Fibroblast of the aortic adventitia (primary cell): Measurements from ENCODE around the gene UQCRC2. TPM values are rescaled to one million over a fixed set of nuclear protein-coding genes. Genes with fewer than 3 reads are reported as not detected.
A peak's percentile ranks its signal among the peaks of the same experiment; 100 is the strongest.

ENCODE experiments used
- DNase-seq: peaks from one replicate; pipeline ENCODE4 v3.0.0-alpha.2; 2010; ENCODE audit warnings: low read depth
- H3K4me3 ChIP-seq: 2 replicates; pipeline ENCODE4 v1.5.1; 2011; ENCODE audit warnings: low read depth, mild to moderate bottlenecking, control low read depth, low read length, moderate library complexity
- CTCF ChIP-seq: IDR thresholded peaks from 2 replicates; pipeline ENCODE4 v1.5.1; 2011; ENCODE audit warnings: mild to moderate bottlenecking, low read length, control low read depth, inconsistent platforms; ENCODE audit not compliant: insufficient read depth
- total RNA-seq: library from RNA; depleted of rRNA; stranded (reverse); fragments of >200 nt; gene quantifications from 2 replicates; pipeline ENCODE4 v1.2.3, GENCODE V29; 2012; ENCODE audit warnings: low replicate concordance

UQCRC2 gene
- total RNA-seq, 1 donor: 130 TPM

- DNase-seq: no peak
- H3K4me3 ChIP-seq: no peak overlapping the region
- TF ChIP-seq CTCF: no peak
Observed at GRCh38 chr16:21984062-21984461, 30.9 kb downstream of the UQCRC2 start.

- H3K4me3 ChIP-seq: no peak overlapping the region
- no peak for DNase-seq
- no peak for TF ChIP-seq CTCF
Observed at GRCh38 chr16:21985524-21985923, 32.4 kb downstream of the UQCRC2 start.

- no peak for DNase-seq
- H3K4me3 ChIP-seq: no peak overlapping the region
- no peak for TF ChIP-seq CTCF
Observed at GRCh38 chr16:21986692-21987246, 33.6 kb downstream of the UQCRC2 start.

GRCh38 chr16:21987498-21987897, 34.3 kb downstream of the UQCRC2 start:
- DNase-seq: no peak
- H3K4me3 ChIP-seq: no peak overlapping the region
- no peak for TF ChIP-seq CTCF

GRCh38 chr16:21989133-21989532, 36.0 kb downstream of the UQCRC2 start:
- no peak overlapping the region for H3K4me3 ChIP-seq
- peak; percentile 53 for DNase-seq
- no peak for TF ChIP-seq CTCF

GRCh38 chr16:21989751-21990150, 36.6 kb downstream of the UQCRC2 start:
- TF ChIP-seq CTCF: no peak
- H3K4me3 ChIP-seq: no peak overlapping the region
- DNase-seq: no peak

- no peak for TF ChIP-seq CTCF
- no peak overlapping the region for H3K4me3 ChIP-seq
- DNase-seq: no peak
Observed at GRCh38 chr16:21990381-21990944, 37.3 kb downstream of the UQCRC2 start.
